ENCODE data around the gene UTP18. TPM values are rescaled to one million over a fixed set of nuclear protein-coding genes. Genes with fewer than 3 reads are reported as not detected.

UTP18 gene
- polyA plus RNA-seq, 2 donors, result 8.4 to 23.1 TPM

DNA sequence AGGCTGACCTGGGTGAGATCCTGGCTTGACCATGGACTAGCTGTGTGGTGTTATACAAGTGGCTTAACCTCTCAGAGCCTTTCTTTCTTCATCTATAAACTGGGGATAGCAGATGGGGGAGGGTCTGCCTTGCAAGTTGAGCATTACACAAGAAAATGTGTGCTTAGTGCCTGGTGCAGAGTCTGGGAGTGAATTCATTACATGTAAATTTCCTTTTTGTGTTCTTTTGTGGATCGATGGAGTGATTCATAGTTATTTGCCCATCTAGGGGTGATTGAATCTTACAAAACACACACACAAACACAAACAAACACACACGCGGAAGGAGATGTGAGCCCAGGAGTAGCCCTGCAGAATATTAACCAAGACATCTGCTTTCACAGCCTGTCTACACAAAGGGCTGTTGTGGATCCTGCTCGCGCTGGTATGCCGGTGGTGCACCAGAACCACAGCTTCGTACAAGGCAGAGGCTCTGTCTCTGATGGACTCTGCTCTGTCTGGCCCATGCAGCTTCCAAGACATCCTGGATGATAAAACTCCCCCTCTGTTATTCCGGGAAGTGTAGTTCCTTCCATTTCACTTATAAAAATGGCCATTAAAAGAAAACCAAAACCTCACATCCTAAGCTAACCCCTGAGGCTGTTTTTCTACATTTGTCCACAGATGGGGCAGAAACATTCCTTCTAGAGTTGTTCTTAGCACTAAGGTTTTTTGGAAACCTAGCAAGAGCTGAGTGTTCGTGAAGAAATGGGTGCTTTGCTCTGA is 86.1 kb downstream of the UTP18 start:
- no peaks in the 10 kb centered on the region for H3K36me3 ChIP-seq (ENCODE audit: control insufficient read depth in 2 of 2, insufficient read depth in 2 of 2, low read length in 1 of 2)
- H3K9me3 ChIP-seq (ENCODE audit: control insufficient read depth in 2 of 2, insufficient read depth in 1 of 2, low read depth in 1 of 2, low read length in 1 of 2), result no peaks in the 10 kb centered on the region
- H3K27me3 ChIP-seq (ENCODE audit: control insufficient read depth in 1 of 2, insufficient read depth in 2 of 2, low read length in 2 of 2), result no peaks in the 10 kb centered on the region
- 51 to 72% methylated on average over 9 of the region's 9 CpGs for WGBS, 2 donors
- H3K4me1 ChIP-seq (ENCODE audit: control insufficient read depth in 2 of 2, insufficient read depth in 2 of 2, low read length in 1 of 2), result no peaks in the 10 kb centered on the region
- no peak overlapping the region for H3K27ac ChIP-seq (ENCODE audit: low read depth in 2 of 2, low read length in 1 of 2)
- no peak overlapping the region for H3K4me3 ChIP-seq (ENCODE audit: low read depth in 1 of 2, low read length in 2 of 2)

Other genes starting within 250 kb of the UTP18 start
- 10 to 100 TPM; 12.7 to 15.1 TPM for gene SPAG9, start 139.7 kb upstream of the UTP18 start, polyA plus RNA-seq
- gene NME1, start 107.0 kb upstream of the UTP18 start, polyA plus RNA-seq, result 100 to 1,000 TPM; 142 to 171 TPM
- gene NME2, start 94.1 kb upstream of the UTP18 start, polyA plus RNA-seq, result 100 to 1,000 TPM; 640 to 840 TPM
- 1 to 10 TPM; 3.9 to 8.0 TPM for gene MBTD1, start 497 bp upstream of the UTP18 start, polyA plus RNA-seq